ENCODE data around the gene TECPR1. TPM values are rescaled to one million over a fixed set of nuclear protein-coding genes. Genes with fewer than 3 reads are reported as not detected.

The TECPR1 gene
- total RNA-seq, 4 donors from 2014 or later, result 33.8 to 74.1 (median 44.1) TPM

- H3K27me3 ChIP-seq, result no peaks in the 10 kb centered on the region
- no peak overlapping the region for H3K4me3 ChIP-seq
- peaks cover 0 to 5% (median 0%) of the 10 kb centered on the region in 4 donors for H3K4me1 ChIP-seq
- no peak overlapping the region for H3K27ac ChIP-seq
- H3K36me3 ChIP-seq, result peaks cover 0 to 4% (median 0%) of the 10 kb centered on the region in 3 donors
- DNase-seq, result peak; percentile 55 to 80 (median 78)
- TF ChIP-seq CTCF (IDR thresholded peaks at IDR 0.05), result peak in 5 of 6 experiments; percentile 7 to 75 (median 71)
- no peak for TF ChIP-seq POLR2A (IDR thresholded peaks at IDR 0.05)
- no peaks in the 10 kb centered on the region for H3K9me3 ChIP-seq
These were observed 86.0 kb downstream of the TECPR1 start for GRCh38 chr7:98165827-98166667.

Other genes starting within 250 kb of the TECPR1 start
- gene LMTK2, start 145.4 kb downstream of the TECPR1 start, total RNA-seq, result 10 to 100 TPM; 23.1 to 54.0 (median 51.4) TPM
- gene BHLHA15, start 40.8 kb downstream of the TECPR1 start, total RNA-seq, result 1 to 10 TPM in 2 of 4 donors, not detected in 2; 1.6 to 9.9 TPM
- gene BRI3, start 29.5 kb upstream of the TECPR1 start, total RNA-seq, result 10 to 100 TPM; 21.5 to 91.2 (median 69.6) TPM
- 10 to 100 TPM; 31.4 to 46.4 (median 41.9) TPM for gene BAIAP2L1, start 148.9 kb upstream of the TECPR1 start, total RNA-seq